GM12878 (cell line): ENCODE measurements around the gene CRYGN. TPM values are rescaled to one million over a fixed set of nuclear protein-coding genes. Genes with fewer than 3 reads are reported as not detected.

Experiments
- ATAC-seq: fragments of 200-7000 bp; cut with Tn5 transposase; 3 replicates; pipeline ENCODE4 v1.9.1; 2020; ENCODE audit warnings: mild to moderate bottlenecking, moderate library complexity
- BruUV-seq: library from RNA; stranded (reverse); fragments of 400-500 nt; replicated peaks from 2 replicates; lab custom pipeline; 2021; lab: Mats Ljungman, UMichigan
- CTCF ChIA-PET: fragments of 300-600 bp; sonication (Branson Sonifier 250); formaldehyde crosslinking; extraction: SDS; loops from one replicate; lab custom pipeline; 2021; ENCODE audit warnings: inconsistent platforms; lab: Yijun Ruan, JAX
- POLR2A ChIA-PET: fragments of 350-600 bp; formaldehyde crosslinking; extraction: SDS; loops from one replicate; lab custom pipeline; 2021; ENCODE audit warnings: inconsistent platforms; lab: Charles Lee
- RAD21 ChIA-PET: fragments of 300-600 bp; sonication (Branson Sonifier 250); formaldehyde crosslinking; loops from one replicate; lab custom pipeline; 2023; ENCODE audit warnings: antibody characterized with exemption; ENCODE audit not compliant: unreplicated experiment; lab: Charles Lee
- SMC1A ChIA-PET: fragments of 300-600 bp; sonication (Branson Sonifier 250); formaldehyde crosslinking; loops from one replicate; lab custom pipeline; 2023; ENCODE audit not compliant: unreplicated experiment, uncharacterized antibody; lab: Charles Lee
- DNase-seq: peaks from one replicate; pipeline ENCODE4 v3.0.0-alpha.2; 2011; ENCODE audit warnings: low read depth, low spot score
- FAIRE-seq: peaks from 3 replicates; lab custom pipeline; 2011; peaks lifted over from hg19 to GRCh38; lab: Jason Lieb, UNC
- H2AFZ ChIP-seq: 2 replicates; pipeline ENCODE4 v1.6.0; 2011; ENCODE audit warnings: low read depth, low read length, control low read depth; ENCODE audit not compliant: control insufficient read depth
- H3K27ac ChIP-seq: 2 replicates; pipeline ENCODE4 v1.5.1; 2011; ENCODE audit warnings: control low read depth; ENCODE audit not compliant: control insufficient read depth, insufficient read depth
- H3K27me3 ChIP-seq, 2 experiments: replicated peaks in 1 of 2; 2 replicates each; pipeline versions ENCODE4 v1.6.0 to v1.6.1; 2011; ENCODE audit warnings: low read length in 1 of 2; ENCODE audit not compliant: control insufficient read depth in 2 of 2, insufficient read depth in 2 of 2
- H3K36me3 ChIP-seq, 2 experiments: 2 replicates each; pipeline ENCODE4 v1.5.1; 2011; ENCODE audit warnings: low read length in 1 of 2; ENCODE audit not compliant: control insufficient read depth in 2 of 2, insufficient read depth in 2 of 2
- H3K4me1 ChIP-seq: 2 replicates; pipeline ENCODE4 v1.6.1; 2011; ENCODE audit warnings: mild to moderate bottlenecking, low read length, moderate library complexity, mixed read lengths; ENCODE audit not compliant: control insufficient read depth, insufficient read depth
- H3K4me2 ChIP-seq: 2 replicates; pipeline ENCODE4 v1.6.0; 2011; ENCODE audit warnings: control low read depth; ENCODE audit not compliant: control insufficient read depth, insufficient read depth
- H3K4me3 ChIP-seq: fragments of 200-600 bp; sonication (generic); 2 replicates; pipeline ENCODE4 v1.5.1; 2016
- H3K79me2 ChIP-seq: 2 replicates; pipeline ENCODE4 v1.6.0; 2011; ENCODE audit warnings: low read length; ENCODE audit not compliant: control insufficient read depth, insufficient read depth
- H3K9ac ChIP-seq: 2 replicates; pipeline ENCODE4 v1.8.0; 2011; ENCODE audit warnings: low read length, control low read depth, mixed read lengths; ENCODE audit not compliant: control insufficient read depth, insufficient read depth
- H3K9me3 ChIP-seq: replicated peaks from 3 replicates; pipeline ENCODE4 v1.5.1; 2011; ENCODE audit warnings: mild to moderate bottlenecking, low read length; ENCODE audit not compliant: control insufficient read depth, insufficient read depth
- H4K20me1 ChIP-seq: 2 replicates; pipeline ENCODE4 v1.6.0; 2011; ENCODE audit not compliant: control insufficient read depth, insufficient read depth
- CEBPB ChIP-seq, 2 experiments: fragments of 150-350 bp in 1 of 2; IDR thresholded peaks; 2 replicates each; pipeline ENCODE4 v1.6.1; 2012 to 2014; ENCODE audit warnings: low read depth in 2 of 2, low read length in 2 of 2, borderline replicate concordance in 1 of 2, inconsistent platforms in 1 of 2
- CHD1 ChIP-seq: IDR thresholded peaks from 2 replicates; pipeline ENCODE4 v1.6.1; 2012; ENCODE audit warnings: low read depth, low read length, improper control_type of control experiment
- DPF2 ChIP-seq: fragments of 450-650 bp; IDR thresholded peaks from 2 replicates; pipeline ENCODE4 v1.6.1; 2017; ENCODE audit warnings: mild to moderate bottlenecking
- FOXK2 ChIP-seq: fragments of 450-650 bp; IDR thresholded peaks from 2 replicates; pipeline ENCODE4 v1.6.1; 2017; ENCODE audit warnings: mild to moderate bottlenecking, moderate library complexity
- HCFC1 ChIP-seq: fragments of 150-350 bp; IDR thresholded peaks from 2 replicates; pipeline ENCODE4 v1.6.1; 2014; ENCODE audit warnings: low read length
- IRF4 ChIP-seq: IDR thresholded peaks from 2 replicates; pipeline ENCODE4 v1.6.1; 2011; ENCODE audit warnings: low read depth, low read length
- NR2F1 ChIP-seq: fragments of 450-650 bp; conservative IDR thresholded peaks from 2 replicates; pipeline ENCODE4 v1.6.1; 2017; ENCODE audit warnings: mild to moderate bottlenecking
- NRF1 ChIP-seq: conservative IDR thresholded peaks from 2 replicates; pipeline ENCODE4 v1.6.1; 2011; ENCODE audit warnings: mild to moderate bottlenecking, low read depth, low read length, improper control_type of control experiment
- PML ChIP-seq: IDR thresholded peaks from 2 replicates; pipeline ENCODE4 v1.6.1; 2012; ENCODE audit warnings: low read length, inconsistent platforms
- RBBP5 ChIP-seq: fragments of 200-600 bp; sonication (generic); conservative IDR thresholded peaks from 2 replicates; pipeline ENCODE4 v1.6.1; 2016
- RFX5 ChIP-seq: IDR thresholded peaks from 2 replicates; pipeline ENCODE4 v1.6.1; 2011; ENCODE audit warnings: low read depth, low read length, improper control_type of control experiment
- SMAD1 ChIP-seq: fragments of 450-650 bp; IDR thresholded peaks from 2 replicates; pipeline ENCODE4 v1.6.1; 2018; ENCODE audit warnings: mild to moderate bottlenecking, low read depth; ENCODE audit not compliant: partially characterized antibody
- SMAD5 ChIP-seq: IDR thresholded peaks from 2 replicates; pipeline ENCODE4 v1.6.1; 2016; ENCODE audit warnings: antibody characterized with exemption, low read depth
- TCF3 ChIP-seq: IDR thresholded peaks from 2 replicates; pipeline ENCODE4 v1.6.1; 2012; ENCODE audit warnings: low read depth, mild to moderate bottlenecking, low read length, borderline replicate concordance; ENCODE audit not compliant: insufficient read depth
- WRNIP1 ChIP-seq: IDR thresholded peaks from 2 replicates; pipeline ENCODE4 v1.6.1; 2011; ENCODE audit warnings: low read depth, low read length, improper control_type of control experiment, borderline replicate concordance
- YBX1 ChIP-seq: fragments of 450-650 bp; IDR thresholded peaks from 2 replicates; pipeline ENCODE4 v1.6.1; 2016; ENCODE audit warnings: antibody characterized with exemption
- WGBS: methylation state at CpG from one replicate; pipeline ENCODE4 v1.1.6; 2016; ENCODE audit warnings: low lambda C conversion rate; ENCODE audit not compliant: insufficient replicate concordance, insufficient coverage; ENCODE audit errors: missing lambda C conversion rate; 5-methylcytosine and 5-hydroxymethylcytosine counted together
- in situ Hi-C: fragments of 300-500 bp; cut with MboI; formaldehyde crosslinking; loops from 9 replicates; pipeline ENCODE4 v1.14.3; 2018; ENCODE audit warnings: mixed read lengths
- intact Hi-C: fragments of 100-400 bp; cut with micrococcal nuclease; formaldehyde crosslinking; loops from one replicate; pipeline ENCODE4 v1.14.2; 2022; ENCODE audit not compliant: unreplicated experiment
- polyA plus RNA-seq, 11 experiments: library from polyadenylated mRNA; depleted of rRNA in 4 of 11; unstranded in 6 of 11; stranded (reverse) in 5 of 11; fragments of >200 nt; fragmentation: Nextera tagmentation in 4 of 11; fragmentation: Illumina TruSeq in 1 of 11; extraction: Ambion mirVana in 4 of 11; extraction: Trizol in 1 of 11; gene quantifications; 1 replicate in 1 of 11; 2 replicates in 10 of 11; pipeline versions ENCODE4 v1.2.1 to v1.2.3, GENCODE V29; 2011 to 2016; ENCODE audit warnings: inconsistent platforms in 2 of 11, missing spikeins in 2 of 11, low read depth in 1 of 11
- total RNA-seq, 4 experiments: library from RNA; depleted of rRNA in 3 of 4; stranded (reverse); fragments of >200 nt in 3 of 4; fragmentation: Illumina TruSeq in 1 of 4; extraction: Trizol in 1 of 4; gene quantifications; 2 replicates each; pipeline versions ENCODE4 v1.2.1 to v1.2.3, GENCODE V29; 2013 to 2021
- TF ChIP-seq, protein P1 (sequence below): fragments of 450-650 bp; IDR thresholded peaks from 2 replicates; pipeline ENCODE4 v1.6.1; 2017; ENCODE audit warnings: mild to moderate bottlenecking, low read depth, inconsistent platforms; ENCODE audit not compliant: poor library complexity, severe bottlenecking
- TF ChIP-seq, protein P2 (sequence below): fragments of 450-650 bp; IDR thresholded peaks from 2 replicates; pipeline ENCODE4 v1.6.1; 2017; ENCODE audit warnings: mild to moderate bottlenecking, moderate library complexity
- TF ChIP-seq, protein P3 (sequence below): fragments of 450-650 bp; IDR thresholded peaks from 2 replicates; pipeline ENCODE4 v1.6.1; 2017; ENCODE audit warnings: antibody characterized with exemption, mild to moderate bottlenecking, moderate library complexity

The CRYGN gene
- total and polyA plus RNA-seq, 10 of the 15 experiments (the other 5 are each of a cell fraction or from before 2014, with no cell fraction given), result not detected

DNA sequence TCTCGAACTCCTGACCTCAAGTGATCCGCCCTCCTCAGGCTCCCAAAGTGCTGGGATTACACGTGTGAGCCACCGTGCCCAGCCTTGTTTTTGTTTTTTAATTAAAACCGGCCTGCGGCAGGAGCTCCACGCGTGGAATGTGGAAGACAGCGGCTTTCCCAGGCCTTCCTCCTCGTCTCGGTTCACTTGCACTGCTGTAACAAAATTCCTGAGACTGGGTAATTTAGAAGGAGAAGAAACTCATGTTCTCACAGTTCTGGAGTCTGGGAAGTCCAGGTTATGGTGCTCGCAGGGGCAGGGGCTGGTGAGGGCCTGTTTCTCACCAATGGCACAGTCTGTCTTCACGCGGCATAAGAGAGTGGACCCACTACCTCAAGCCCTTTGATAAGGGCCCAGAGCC, 14.4 kb upstream of the CRYGN start:
- WGBS, result 73% methylated on average over 14 of the region's 14 CpGs
- TF ChIP-seq WRNIP1, result no peak
- TF ChIP-seq SMAD1, result no peak
- TF ChIP-seq RBBP5, result no peak
- no peak for TF ChIP-seq CEBPB (IDR thresholded peaks at IDR 0.05; ENCODE audit: borderline replicate concordance in 1 of 2, low read depth in 2 of 2, low read length in 2 of 2)
- TF ChIP-seq, protein P1, sequence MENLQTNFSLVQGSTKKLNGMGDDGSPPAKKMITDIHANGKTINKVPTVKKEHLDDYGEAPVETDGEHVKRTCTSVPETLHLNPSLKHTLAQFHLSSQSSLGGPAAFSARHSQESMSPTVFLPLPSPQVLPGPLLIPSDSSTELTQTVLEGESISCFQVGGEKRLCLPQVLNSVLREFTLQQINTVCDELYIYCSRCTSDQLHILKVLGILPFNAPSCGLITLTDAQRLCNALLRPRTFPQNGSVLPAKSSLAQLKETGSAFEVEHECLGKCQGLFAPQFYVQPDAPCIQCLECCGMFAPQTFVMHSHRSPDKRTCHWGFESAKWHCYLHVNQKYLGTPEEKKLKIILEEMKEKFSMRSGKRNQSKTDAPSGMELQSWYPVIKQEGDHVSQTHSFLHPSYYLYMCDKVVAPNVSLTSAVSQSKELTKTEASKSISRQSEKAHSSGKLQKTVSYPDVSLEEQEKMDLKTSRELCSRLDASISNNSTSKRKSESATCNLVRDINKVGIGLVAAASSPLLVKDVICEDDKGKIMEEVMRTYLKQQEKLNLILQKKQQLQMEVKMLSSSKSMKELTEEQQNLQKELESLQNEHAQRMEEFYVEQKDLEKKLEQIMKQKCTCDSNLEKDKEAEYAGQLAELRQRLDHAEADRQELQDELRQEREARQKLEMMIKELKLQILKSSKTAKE, result no peak
- TF ChIP-seq NR2F1, result no peak
- TF ChIP-seq, protein P2, sequence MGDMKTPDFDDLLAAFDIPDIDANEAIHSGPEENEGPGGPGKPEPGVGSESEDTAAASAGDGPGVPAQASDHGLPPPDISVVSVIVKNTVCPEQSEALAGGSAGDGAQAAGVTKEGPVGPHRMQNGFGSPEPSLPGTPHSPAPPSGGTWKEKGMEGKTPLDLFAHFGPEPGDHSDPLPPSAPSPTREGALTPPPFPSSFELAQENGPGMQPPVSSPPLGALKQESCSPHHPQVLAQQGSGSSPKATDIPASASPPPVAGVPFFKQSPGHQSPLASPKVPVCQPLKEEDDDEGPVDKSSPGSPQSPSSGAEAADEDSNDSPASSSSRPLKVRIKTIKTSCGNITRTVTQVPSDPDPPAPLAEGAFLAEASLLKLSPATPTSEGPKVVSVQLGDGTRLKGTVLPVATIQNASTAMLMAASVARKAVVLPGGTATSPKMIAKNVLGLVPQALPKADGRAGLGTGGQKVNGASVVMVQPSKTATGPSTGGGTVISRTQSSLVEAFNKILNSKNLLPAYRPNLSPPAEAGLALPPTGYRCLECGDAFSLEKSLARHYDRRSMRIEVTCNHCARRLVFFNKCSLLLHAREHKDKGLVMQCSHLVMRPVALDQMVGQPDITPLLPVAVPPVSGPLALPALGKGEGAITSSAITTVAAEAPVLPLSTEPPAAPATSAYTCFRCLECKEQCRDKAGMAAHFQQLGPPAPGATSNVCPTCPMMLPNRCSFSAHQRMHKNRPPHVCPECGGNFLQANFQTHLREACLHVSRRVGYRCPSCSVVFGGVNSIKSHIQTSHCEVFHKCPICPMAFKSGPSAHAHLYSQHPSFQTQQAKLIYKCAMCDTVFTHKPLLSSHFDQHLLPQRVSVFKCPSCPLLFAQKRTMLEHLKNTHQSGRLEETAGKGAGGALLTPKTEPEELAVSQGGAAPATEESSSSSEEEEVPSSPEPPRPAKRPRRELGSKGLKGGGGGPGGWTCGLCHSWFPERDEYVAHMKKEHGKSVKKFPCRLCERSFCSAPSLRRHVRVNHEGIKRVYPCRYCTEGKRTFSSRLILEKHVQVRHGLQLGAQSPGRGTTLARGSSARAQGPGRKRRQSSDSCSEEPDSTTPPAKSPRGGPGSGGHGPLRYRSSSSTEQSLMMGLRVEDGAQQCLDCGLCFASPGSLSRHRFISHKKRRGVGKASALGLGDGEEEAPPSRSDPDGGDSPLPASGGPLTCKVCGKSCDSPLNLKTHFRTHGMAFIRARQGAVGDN, result no peak
- no peak for TF ChIP-seq YBX1
- TF ChIP-seq HCFC1, result no peak
- TF ChIP-seq CHD1, result no peak
- TF ChIP-seq IRF4, result no peak
- TF ChIP-seq TCF3, result no peak
- TF ChIP-seq NRF1, result no peak
- TF ChIP-seq RFX5, result no peak
- TF ChIP-seq, protein P3, sequence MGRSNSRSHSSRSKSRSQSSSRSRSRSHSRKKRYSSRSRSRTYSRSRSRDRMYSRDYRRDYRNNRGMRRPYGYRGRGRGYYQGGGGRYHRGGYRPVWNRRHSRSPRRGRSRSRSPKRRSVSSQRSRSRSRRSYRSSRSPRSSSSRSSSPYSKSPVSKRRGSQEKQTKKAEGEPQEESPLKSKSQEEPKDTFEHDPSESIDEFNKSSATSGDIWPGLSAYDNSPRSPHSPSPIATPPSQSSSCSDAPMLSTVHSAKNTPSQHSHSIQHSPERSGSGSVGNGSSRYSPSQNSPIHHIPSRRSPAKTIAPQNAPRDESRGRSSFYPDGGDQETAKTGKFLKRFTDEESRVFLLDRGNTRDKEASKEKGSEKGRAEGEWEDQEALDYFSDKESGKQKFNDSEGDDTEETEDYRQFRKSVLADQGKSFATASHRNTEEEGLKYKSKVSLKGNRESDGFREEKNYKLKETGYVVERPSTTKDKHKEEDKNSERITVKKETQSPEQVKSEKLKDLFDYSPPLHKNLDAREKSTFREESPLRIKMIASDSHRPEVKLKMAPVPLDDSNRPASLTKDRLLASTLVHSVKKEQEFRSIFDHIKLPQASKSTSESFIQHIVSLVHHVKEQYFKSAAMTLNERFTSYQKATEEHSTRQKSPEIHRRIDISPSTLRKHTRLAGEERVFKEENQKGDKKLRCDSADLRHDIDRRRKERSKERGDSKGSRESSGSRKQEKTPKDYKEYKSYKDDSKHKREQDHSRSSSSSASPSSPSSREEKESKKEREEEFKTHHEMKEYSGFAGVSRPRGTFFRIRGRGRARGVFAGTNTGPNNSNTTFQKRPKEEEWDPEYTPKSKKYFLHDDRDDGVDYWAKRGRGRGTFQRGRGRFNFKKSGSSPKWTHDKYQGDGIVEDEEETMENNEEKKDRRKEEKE, result no peak
- TF ChIP-seq DPF2, result no peak
- TF ChIP-seq SMAD5, result no peak
- TF ChIP-seq FOXK2, result no peak
- no peak for TF ChIP-seq PML
- H3K4me2 ChIP-seq, result no peak overlapping the region
- intact Hi-C loops, result no loop called here
- no peaks in the 10 kb centered on the region for H3K36me3 ChIP-seq
- no peaks in the 10 kb centered on the region for H4K20me1 ChIP-seq
- DNase-seq (no peak), ATAC-seq (no peak), FAIRE-seq (no peak)
- no peaks in the 10 kb centered on the region for H3K4me1 ChIP-seq
- BruUV-seq, result no TSS peak
- no peak overlapping the region for H3K4me3 ChIP-seq
- CTCF ChIA-PET, result no interaction called here
- in situ Hi-C loops, result no loop called here
- SMC1A ChIA-PET, result no interaction called here
- no peak overlapping the region for H2AFZ ChIP-seq
- H3K9me3 ChIP-seq, result no peaks in the 10 kb centered on the region; the same call in 2 of the 3 replicates
- no peaks in the 10 kb centered on the region for H3K27me3 ChIP-seq
- RAD21 ChIA-PET, result no interaction called here
- H3K27ac ChIP-seq, result no peak overlapping the region
- no peaks in the 10 kb centered on the region for H3K79me2 ChIP-seq
- no peak overlapping the region for H3K9ac ChIP-seq
- POLR2A ChIA-PET, result no interaction called here
